Cerebellar cortex (tissue), 1 donor: ENCODE results near the gene HOXA4.

Experiments used
- DNase-seq: peaks from one replicate; pipeline ENCODE4 v3.0.0-alpha.2; 2015; ENCODE audit warnings: low spot score

HOXA4 gene

DNA sequence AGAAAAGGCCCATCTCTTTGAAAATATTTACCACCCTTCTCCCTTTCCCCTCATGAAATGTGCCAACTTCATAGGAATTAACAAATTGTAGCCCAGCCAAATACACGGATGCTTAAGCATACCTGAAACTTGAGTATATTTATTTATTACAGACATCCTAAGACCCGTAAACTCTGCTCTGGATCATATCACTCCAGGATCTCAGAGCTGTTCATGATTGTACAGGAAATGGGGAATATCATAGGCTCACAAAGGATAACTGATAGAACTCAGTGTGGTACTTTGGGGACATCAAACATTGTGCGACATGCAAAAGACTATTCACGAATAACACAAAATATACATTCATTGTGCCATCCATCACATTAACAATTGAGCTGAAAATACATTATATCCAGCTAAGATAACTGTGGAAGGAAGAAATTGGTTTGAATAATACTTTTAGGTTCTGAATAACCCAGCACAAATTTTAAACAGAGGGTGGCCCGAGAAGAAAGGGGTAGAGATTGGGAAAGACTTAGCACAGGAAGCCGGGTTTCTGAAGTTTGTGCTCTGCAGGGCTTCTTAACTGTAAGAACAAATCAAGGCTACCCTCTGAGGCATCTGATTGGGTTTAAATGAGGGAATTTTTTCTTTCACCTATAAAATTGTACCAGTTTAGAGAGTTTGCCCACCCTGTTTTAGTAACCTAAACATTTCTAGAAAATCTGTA is 37.2 kb downstream of the HOXA4 start:
- no peak for DNase-seq

DNA sequence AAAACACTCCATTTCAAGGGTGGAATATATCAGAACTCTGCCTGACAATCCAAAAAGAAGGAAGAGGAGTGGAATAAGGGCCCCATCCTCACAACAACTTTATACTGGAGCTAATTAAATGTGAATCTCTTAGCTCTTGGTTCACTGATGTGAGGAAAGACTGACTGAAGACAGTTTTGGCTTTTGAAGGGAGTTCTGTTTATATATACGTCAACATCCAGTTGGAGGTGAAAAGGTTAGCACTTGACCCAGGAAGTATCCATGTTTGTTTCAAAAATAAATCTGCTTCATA is 37.8 kb downstream of the HOXA4 start:
- DNase-seq = no peak

DNA sequence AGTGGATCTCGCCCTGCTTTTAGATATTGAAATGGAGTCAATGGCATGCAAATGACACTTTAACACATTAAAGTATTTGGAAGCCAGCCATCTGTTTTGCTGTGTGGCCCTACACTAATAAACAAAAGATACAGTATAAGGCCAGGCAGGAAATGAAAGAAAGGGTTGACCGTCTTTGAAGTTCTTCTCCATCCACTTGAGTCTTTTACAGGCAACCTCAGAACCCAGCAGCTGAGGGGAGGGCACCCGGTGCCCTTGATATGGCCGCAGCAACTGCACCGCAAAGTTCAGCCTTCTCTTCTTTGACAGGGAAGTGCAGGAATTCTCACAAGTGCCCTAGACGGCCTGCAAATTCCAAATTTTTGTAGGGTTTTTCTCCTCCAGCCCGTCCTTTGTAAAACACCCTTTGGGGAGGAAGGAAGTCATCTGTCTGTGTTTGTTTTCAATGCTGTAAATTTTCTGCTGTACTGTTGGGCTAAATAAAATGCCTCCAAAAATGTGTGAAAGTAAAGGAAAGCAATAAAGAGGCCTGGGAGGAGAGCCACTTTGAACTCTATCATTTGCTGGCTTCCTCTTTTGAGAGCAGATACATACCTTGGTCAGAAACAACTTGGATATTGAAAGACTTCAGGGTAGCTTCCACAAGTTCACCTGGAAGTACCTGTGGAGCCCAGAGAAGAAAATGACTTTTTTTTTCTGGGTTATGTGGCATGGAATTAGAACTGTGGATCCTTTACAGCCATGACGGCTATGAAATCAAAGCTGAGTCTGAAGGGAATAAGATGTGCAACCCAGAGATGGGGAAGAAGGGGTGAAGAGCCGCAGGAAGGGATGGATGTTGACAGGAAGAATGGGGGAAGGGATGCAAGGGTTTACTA is 38.4 kb downstream of the HOXA4 start:
- no peak for DNase-seq

DNA sequence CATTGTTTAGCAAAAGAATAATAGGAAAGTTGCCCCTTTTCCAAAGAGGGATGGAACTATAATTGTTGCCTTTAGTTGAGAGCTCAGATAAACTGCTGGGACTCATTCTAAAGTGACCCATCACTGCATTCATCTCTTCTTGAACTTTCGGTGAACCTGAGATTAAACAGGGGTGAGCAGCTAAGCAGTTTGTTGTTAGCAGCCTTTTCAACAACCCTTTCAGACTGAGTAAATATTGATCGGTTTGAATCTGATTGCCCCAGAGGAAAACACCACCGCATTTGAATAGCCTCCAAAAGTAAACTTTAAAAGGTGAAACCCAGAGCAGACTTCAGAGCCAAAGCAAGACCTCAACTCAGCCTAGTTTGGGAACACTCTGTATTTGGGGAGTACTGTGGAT is 39.5 kb downstream of the HOXA4 start:
- no peak for DNase-seq

DNA sequence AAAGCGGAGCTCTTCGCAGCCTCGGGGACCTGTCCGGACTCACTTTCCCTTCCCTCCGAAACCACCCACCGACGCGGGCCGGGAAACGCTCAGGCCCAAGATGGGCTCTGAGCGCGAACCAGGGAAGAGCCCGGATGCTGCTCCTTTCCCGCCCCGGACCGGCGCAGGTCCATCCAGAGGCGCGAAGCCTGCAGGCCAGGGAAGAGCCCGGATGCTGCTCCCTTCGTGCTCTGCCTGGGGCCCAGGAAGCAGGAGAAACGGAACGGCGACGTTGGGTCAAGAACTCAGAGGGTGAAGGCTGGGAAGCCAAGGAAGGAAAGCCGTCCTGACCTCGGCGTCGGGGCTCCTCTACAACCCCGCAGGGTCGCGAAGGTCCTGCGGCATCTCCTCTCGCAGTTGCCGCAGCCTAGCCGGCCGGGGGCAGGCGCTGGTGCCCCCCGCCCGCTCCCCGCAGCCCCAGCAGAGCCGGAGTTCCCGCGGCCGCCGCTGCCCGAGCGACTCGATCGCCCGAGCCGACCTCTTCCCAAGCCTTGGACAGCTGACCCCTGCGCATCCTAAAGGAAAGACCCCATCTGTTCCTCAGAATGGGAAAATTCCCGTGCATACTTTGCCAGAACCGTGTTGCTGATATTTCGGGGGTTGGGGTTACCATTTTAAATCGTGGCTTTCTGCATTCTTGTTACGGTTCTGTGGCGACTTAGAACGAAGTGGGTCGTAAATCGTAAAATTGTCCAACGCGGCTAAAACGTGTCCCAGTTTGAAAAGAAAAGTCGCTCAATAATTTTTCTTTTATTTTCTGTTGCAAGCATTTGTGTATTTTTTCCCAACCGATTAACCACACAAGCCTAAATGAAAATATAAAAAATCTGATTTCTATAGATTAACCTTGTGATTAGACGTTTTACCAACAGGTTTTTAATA is 42.3 kb downstream of the HOXA4 start:
- no peak for DNase-seq

DNA sequence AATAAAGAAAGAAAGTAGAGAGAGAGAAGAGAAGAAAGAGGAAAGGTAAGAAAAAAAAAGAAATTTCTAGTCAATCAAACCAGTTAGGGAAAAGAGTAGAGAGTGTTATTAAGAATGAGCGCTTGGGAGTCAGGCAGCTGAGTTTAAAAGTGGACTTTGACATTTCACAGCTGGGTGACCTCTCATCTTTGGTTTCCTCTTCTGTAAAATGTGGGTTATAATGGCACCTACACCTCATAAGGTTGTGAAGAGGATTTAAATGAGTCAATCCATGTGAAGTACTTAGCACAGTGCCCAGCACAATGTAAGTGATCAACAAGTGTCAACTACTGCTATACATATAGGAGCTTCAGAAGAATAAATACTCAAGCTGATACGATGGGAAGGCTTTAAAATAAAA is 46.9 kb downstream of the HOXA4 start:
- DNase-seq = no peak

DNA sequence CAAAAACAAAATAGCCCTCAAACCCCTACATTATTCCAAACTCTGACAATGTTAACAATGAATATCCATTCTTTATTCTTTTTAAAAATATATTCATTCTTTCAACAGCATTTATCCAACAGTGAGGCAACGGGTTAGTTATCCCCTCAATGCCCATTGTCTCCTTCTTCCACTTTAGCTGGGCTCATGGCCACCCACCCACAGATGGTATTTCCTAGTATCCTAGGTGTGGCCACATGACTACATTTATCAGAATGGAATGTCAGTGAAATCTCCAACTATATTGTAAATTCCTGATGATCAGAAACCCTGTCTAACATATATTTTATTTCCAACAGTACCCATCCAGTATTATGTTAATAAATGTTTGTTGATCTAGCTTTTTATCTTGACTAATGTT is 48.4 kb downstream of the HOXA4 start:
- no peak for DNase-seq

DNA sequence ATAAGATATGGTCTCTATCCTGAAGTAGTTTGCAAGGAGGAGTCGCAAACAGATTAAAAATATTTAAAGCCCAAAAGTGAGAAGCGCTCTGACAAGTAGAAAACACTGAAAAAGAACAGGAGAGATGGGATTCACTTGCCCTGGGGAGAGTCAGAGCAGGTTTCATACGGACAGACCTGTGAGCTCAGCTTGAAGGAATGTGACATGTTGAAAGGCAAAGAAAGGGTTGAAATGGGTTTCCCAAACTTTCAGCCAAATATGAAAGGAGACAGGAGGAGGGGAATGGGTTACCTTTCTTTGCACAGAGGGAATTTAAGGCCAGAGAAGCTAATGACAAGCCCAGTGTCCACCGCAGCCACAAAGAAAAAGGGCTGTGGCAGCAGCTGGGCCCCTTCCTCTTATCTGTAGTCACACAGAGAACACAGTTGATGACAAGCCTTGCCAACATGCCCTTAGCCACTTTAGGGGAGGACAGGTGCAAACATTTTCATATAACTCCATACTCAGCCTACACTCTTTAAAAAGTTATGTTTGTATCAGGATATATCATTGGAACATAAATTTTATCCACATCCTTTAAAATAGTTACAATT is 49.6 kb downstream of the HOXA4 start:
- DNase-seq = no peak

DNA sequence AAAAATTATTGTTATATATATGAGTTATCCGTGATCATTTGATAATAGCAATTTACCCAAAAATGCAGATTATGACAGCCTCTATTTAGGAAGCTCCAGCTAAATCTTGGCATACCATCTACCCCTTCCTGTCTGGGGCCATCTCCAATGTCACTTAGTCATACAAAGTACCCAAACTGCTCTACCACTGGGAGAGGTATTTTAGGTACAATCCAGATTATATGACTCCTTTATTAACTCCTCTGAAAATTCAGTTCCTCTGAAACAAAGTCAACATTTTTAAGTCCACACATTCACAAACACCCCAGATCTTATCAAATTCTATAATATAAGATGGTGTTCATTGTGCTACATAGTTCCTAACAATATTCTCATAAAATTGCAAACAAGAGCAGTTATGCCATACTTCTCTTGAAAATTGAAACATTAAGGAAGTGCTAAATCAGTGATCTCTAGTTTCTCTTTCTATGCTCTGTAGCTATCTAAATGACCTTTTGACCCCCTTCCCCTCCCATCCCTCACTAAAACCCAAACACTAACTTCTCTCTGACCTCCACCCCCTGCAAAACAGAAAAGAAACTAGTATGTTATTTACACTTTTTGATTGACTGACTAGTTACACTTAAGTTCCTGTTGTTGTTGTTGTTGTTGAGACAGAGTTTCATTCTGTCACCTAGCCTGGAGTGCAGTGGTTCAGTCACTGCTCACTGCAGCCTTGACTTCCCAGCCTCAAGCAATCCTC is 51.2 kb downstream of the HOXA4 start:
- no peak for DNase-seq

DNA sequence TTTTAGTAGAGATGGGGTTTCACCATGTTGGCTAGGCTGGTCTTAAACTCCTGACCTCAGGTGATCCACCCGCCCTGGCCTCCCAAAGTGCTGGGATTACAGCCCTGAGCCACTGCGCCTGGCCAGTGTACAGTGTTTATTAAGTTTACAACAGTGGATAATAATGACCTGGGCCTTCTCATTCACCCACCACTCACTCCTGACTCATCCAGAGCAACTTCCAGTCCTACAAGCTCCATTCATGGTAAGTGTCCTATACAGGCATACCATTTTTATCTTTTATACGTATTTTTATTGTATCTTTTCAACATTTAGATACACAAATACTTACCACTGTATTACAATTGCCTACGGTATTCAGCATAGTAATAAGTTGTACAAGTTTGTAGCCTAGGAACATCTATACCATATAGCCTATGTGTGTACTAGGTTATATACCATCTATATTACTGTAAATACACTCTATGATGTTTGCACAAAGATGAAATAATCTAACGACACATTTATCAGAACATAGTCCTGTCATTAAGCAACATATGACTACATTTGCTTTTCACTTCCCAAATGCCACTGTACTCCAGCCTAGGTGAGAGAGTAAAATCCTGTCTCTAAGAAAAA is 51.8 kb downstream of the HOXA4 start:
- no peak for DNase-seq
